ENCODE measurements around the gene TGFA. TPM values are rescaled to one million over a fixed set of nuclear protein-coding genes. Genes with fewer than 3 reads are reported as not detected.

The TGFA gene
- total RNA-seq, 4 donors from 2014 or later, result 0.46 to 2.0 (median 1.3) TPM

GRCh38 chr2:70518557-70518956 lies 35.1 kb downstream of the TGFA start:
- Histone ChIP-seq H3K4me3 (no peak overlapping the region), H3K27me3 (peaks cover 0 to under 1% (median 0%) of the 10 kb centered on the region in 4 donors), H3K4me1 (no peaks in the 10 kb centered on the region), H3K9me3 (no peaks in the 10 kb centered on the region), H3K36me3 (no peaks in the 10 kb centered on the region), H3K27ac (replicated peaks in 1 of 4) (no peak overlapping the region)
- no peak for DNase-seq (ENCODE audit: extremely low spot score)
- WGBS, result 100% methylated on average over 1 of the region's 1 CpG
- TF ChIP-seq POLR2AphosphoS5 (IDR thresholded peaks at IDR 0.05), result no peak
- TF ChIP-seq EP300 (IDR thresholded peaks at IDR 0.05), result no peak
- TF ChIP-seq CTCF (IDR thresholded peaks at IDR 0.05), result no peak
- no peak for TF ChIP-seq POLR2A (IDR thresholded peaks at IDR 0.05; ENCODE audit: low read depth)
- intact Hi-C loops (cut with DNase I), result no loop called here

- no peak overlapping the region for H3K27ac ChIP-seq (replicated peaks in 1 of 4)
- TF ChIP-seq POLR2AphosphoS5 (IDR thresholded peaks at IDR 0.05) (no peak), CTCF (IDR thresholded peaks at IDR 0.05) (no peak), POLR2A (IDR thresholded peaks at IDR 0.05; ENCODE audit: low read depth) (no peak), EP300 (IDR thresholded peaks at IDR 0.05) (no peak)
- H3K4me3 ChIP-seq, result no peak overlapping the region
- WGBS, result 81% methylated on average over 7 of the region's 7 CpGs
- DNase-seq (ENCODE audit: extremely low spot score), result no peak
- H3K4me1 ChIP-seq, result no peaks in the 10 kb centered on the region
- peaks cover 0 to 3% (median 0%) of the 10 kb centered on the region in 4 donors for H3K27me3 ChIP-seq
- H3K36me3 ChIP-seq, result no peaks in the 10 kb centered on the region
- H3K9me3 ChIP-seq, result no peaks in the 10 kb centered on the region
- intact Hi-C loops (cut with DNase I), result no loop called here
Measured at GRCh38 chr2:70517804-70518203, 35.8 kb downstream of the TGFA start.

GRCh38 chr2:70516596-70516995 lies 37.0 kb downstream of the TGFA start:
- no peak overlapping the region for H3K4me3 ChIP-seq
- intact Hi-C loops (cut with DNase I), result no loop called here
- peaks cover 0 to 3% (median 0%) of the 10 kb centered on the region in 4 donors for H3K27me3 ChIP-seq
- TF ChIP-seq EP300 (IDR thresholded peaks at IDR 0.05), result no peak
- no peak for TF ChIP-seq CTCF (IDR thresholded peaks at IDR 0.05)
- TF ChIP-seq POLR2AphosphoS5 (IDR thresholded peaks at IDR 0.05), result no peak
- no peak for TF ChIP-seq POLR2A (IDR thresholded peaks at IDR 0.05; ENCODE audit: low read depth)
- H3K9me3 ChIP-seq, result no peaks in the 10 kb centered on the region
- no peak overlapping the region for H3K27ac ChIP-seq (replicated peaks in 1 of 4)
- 55% methylated on average over 5 of the region's 5 CpGs for WGBS
- DNase-seq (ENCODE audit: extremely low spot score), result no peak
- H3K36me3 ChIP-seq, result no peaks in the 10 kb centered on the region
- H3K4me1 ChIP-seq, result no peaks in the 10 kb centered on the region

- 41% methylated on average over 3 of the region's 4 CpGs for WGBS
- H3K36me3 ChIP-seq, result no peaks in the 10 kb centered on the region
Measured at GRCh38 chr2:70515938-70516337, 37.7 kb downstream of the TGFA start.

More at GRCh38 chr2:70515938-70516337, 37.7 kb downstream of the TGFA start:
- peaks cover 0 to 3% (median 0%) of the 10 kb centered on the region in 4 donors for H3K27me3 ChIP-seq
- intact Hi-C loops (cut with DNase I), result no loop called here
- TF ChIP-seq POLR2A (IDR thresholded peaks at IDR 0.05; ENCODE audit: low read depth), result no peak
- TF ChIP-seq EP300 (IDR thresholded peaks at IDR 0.05), result no peak
- no peak for TF ChIP-seq POLR2AphosphoS5 (IDR thresholded peaks at IDR 0.05)
- TF ChIP-seq CTCF (IDR thresholded peaks at IDR 0.05), result no peak
- H3K4me1 ChIP-seq, result no peaks in the 10 kb centered on the region
- DNase-seq (ENCODE audit: extremely low spot score), result no peak
- H3K4me3 ChIP-seq, result no peak overlapping the region
- H3K9me3 ChIP-seq, result no peaks in the 10 kb centered on the region
- no peak overlapping the region for H3K27ac ChIP-seq (replicated peaks in 1 of 4)

All from esophagus muscularis mucosa (tissue), 4 donors.